Stimulated activated effector memory CD8-positive, alpha-beta T cell treated with anti-CD3 and anti-CD28 coated beads, Interleukin-12 subunit alpha, Interleukin-12 subunit beta, amount 100 ng/mL, for 72 hours (primary cell): ENCODE results near the gene AUTS2.
A peak's percentile ranks its signal among the peaks of the same experiment; 100 is the strongest.

Source experiments
- ATAC-seq: fragments of 150-1000 bp; cut with Tn5 transposase; 2 replicates; pipeline ENCODE4 v1.10.0; 2021
- DNase-seq, 2 donors: peaks; one replicate each; pipeline ENCODE4 v3.0.0; 2021 to 2022; ENCODE audit warnings: low spot score in 2 of 2
- H3K27ac Mint-ChIP-seq: one replicate; pipeline ENCODE4 v1.8.0; 2022; ENCODE audit warnings: mild to moderate bottlenecking, mixed read lengths
- H3K36me3 Mint-ChIP-seq: one replicate; pipeline ENCODE4 v1.8.0; 2022; ENCODE audit warnings: mild to moderate bottlenecking, mixed read lengths
- H3K4me1 Mint-ChIP-seq: one replicate; pipeline ENCODE4 v1.8.0; 2022; ENCODE audit warnings: mixed read lengths
- H3K4me3 Mint-ChIP-seq: one replicate; pipeline ENCODE4 v1.8.0; 2022; ENCODE audit warnings: mild to moderate bottlenecking, mixed read lengths
- H3K9me3 Mint-ChIP-seq: one replicate; pipeline ENCODE4 v1.8.0; 2022; ENCODE audit warnings: mixed read lengths

AUTS2 gene

DNA sequence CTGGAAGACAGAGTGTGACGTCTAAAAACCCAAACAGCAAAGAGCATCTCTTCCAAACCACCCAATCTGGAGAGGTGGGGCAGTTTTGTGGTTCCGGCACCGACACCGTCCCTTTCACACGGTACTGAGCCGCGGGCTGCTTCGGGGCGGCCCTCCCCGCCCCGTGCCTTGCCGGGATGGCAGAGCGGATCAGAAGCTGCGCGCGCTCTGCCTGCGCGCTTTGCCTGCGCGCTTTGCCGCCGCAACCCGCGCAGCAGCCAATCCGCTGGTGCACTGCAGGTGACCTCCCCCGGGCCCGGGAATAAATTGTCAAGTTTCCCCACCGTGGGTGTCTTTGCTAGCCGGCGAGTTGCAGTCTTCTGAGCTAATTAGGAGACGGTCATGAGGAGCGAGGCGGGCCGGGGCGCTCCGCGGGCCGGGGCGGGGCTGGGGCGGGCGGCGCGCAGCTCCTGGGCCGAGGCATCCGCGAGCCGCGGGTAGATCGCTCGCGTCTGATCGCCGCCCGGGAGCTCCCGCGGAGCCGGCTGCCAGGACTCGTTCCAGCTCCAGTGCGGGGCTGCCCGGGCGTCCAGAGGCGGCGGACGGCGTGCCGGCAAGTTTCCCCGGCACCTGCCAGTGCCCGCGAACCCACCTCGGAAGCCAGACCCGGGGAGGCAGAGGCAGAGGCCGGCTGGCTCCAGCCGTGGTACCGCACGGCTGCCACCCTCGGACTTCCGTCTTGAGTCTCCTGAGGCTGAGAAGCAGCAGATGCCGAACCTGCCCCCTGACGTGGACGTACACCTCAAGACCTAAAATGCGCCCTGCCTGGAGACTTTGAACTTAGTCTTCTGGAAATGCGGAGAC lies 997.7 kb downstream of the AUTS2 start:
- Mint-ChIP-seq H3K9me3 (no peaks in the 10 kb centered on the region), H3K36me3 (no peaks in the 10 kb centered on the region), H3K27ac (no peak overlapping the region), H3K4me3 (peak overlapping the region; percentile 68), H3K4me1 (peaks cover 21% of the 10 kb centered on the region)
- ATAC-seq (peak; percentile 82), DNase-seq (peak; percentile 17 to 52)

DNA sequence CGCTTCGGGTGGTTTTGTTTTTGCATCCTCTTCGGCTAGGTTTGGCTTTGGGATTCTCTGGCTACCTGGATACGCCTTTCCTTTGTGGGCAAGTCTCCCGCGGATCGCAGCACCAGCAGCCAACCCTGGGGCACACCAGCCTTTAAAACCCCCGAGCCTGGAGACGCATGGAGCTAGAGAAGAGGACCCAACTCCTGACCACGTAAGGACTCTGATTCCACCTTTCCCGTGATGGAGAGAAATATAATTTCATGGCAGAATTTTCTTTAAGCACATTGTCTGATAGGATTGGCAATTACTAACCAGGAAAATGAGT lies 998.3 kb downstream of the AUTS2 start:
- ATAC-seq (no peak), DNase-seq (no peak)
- Mint-ChIP-seq H3K27ac (no peak overlapping the region), H3K36me3 (no peaks in the 10 kb centered on the region), H3K4me1 (peaks cover 21% of the 10 kb centered on the region), H3K9me3 (no peaks in the 10 kb centered on the region), H3K4me3 (peak overlapping the region; percentile 68)

DNA sequence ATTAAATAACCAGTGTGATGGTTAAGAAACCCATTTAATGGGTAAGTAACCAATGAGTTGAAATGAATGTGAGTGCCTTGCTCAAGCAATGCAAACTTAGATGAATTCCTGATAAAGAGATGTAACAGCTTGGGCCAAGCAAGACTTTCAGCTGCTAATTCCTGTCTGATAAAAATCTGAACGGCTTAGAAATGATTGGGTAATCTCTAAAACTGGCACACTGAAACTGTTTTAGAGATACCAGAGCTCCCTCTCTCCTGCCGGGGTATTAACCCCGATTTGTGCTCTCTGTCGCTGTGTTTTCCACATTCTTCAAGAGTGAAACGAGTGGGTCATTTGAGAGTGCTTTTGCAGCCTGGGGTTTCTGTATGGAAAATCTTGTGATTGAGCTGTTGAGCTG lies 998.8 kb downstream of the AUTS2 start:
- peak overlapping the region; percentile 68 for H3K4me3 Mint-ChIP-seq

DNA sequence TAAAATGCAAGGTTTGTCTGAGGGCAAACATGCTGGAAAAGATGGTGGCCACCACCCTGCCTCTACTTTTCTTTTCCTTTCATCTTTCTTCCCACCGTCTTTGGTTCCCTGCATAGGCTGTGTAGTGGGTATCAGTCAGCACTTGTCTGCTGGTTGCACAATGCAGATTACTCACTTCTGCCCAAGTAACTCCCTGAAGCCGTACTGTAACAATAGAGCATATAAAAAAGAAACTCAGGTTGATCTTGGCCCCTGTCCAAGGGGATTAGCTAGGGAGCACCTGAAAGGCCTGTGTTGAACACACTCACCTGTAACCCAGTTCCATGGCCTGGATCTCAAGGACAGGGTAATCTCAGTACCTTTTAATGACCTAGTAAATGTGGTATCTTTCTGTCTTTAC lies 1000.7 kb downstream of the AUTS2 start:
- H3K9me3 Mint-ChIP-seq: no peaks in the 10 kb centered on the region
- no peak for ATAC-seq
- no peak overlapping the region for H3K4me3 Mint-ChIP-seq
- H3K27ac Mint-ChIP-seq: no peak overlapping the region
- peaks cover 21% of the 10 kb centered on the region for H3K4me1 Mint-ChIP-seq
- no peaks in the 10 kb centered on the region for H3K36me3 Mint-ChIP-seq
- DNase-seq: no peak

More for the DNA sequence above, 998.8 kb downstream of the AUTS2 start:
- Mint-ChIP-seq H3K4me1 (peaks cover 21% of the 10 kb centered on the region), H3K27ac (no peak overlapping the region), H3K9me3 (no peaks in the 10 kb centered on the region), H3K36me3 (no peaks in the 10 kb centered on the region)
- ATAC-seq (no peak), DNase-seq (no peak)

DNA sequence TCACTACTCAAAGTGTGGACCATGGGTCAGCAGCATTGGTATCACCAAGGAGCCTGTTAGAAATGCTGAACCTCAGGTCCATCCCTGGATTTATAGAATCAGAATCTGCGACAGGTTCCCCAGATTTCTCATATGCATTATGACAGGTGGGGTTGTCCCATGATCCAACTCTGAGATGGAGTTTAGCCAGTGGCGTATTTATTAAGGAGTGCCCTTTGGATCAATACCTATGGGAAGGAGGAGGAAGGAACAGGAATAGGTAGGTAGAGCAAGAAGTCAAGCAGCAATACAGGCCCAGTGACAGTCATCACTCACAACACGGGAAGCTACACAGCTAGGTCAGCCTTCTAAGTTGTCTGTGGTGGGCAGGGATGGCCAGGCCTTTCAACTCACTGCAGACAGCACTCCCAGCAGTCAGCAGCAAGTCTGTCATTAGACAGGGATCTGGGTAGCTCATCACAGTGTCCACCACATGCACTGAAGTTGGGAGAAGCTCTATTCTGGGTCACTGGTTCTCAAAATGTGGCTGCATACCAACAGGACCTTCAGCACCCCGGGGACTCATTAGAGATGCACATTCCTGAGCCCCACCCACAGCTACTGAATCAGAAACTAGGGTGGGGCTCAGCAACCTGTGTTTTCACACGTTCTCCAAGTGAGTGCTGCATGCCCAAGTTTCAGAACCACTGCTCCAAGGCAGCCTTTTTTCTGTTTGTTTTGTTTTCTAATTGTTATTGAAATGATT lies 1001.3 kb downstream of the AUTS2 start:
- H3K36me3 Mint-ChIP-seq: no peaks in the 10 kb centered on the region
- H3K4me3 Mint-ChIP-seq: no peak overlapping the region
- ATAC-seq (no peak), DNase-seq (no peak)
- H3K27ac Mint-ChIP-seq: no peak overlapping the region
- no peaks in the 10 kb centered on the region for H3K9me3 Mint-ChIP-seq
- H3K4me1 Mint-ChIP-seq: peaks cover 21% of the 10 kb centered on the region

DNA sequence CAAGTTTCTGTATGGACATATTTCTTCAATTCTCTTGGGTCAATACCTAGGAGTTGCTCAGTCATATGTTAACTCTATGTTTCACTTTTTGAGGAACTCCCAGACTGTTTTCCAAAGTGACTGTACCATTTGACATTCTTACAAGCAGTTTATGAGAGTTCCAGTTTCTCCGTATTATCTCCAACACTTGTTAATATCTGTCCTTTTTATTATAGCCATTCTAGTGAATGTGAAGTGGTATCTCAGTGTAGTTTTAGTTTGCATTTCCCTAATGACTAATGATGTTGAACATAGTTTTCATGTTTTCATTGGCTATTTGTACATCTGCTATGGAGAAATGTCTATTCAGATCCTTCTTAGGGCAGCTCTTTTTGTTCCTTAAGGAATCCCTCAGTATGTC lies 1002.7 kb downstream of the AUTS2 start:
- H3K4me3 Mint-ChIP-seq: no peak overlapping the region
- DNase-seq: no peak
- no peak overlapping the region for H3K27ac Mint-ChIP-seq
- H3K36me3 Mint-ChIP-seq: no peaks in the 10 kb centered on the region
- H3K4me1 Mint-ChIP-seq: peaks cover 15% of the 10 kb centered on the region
- no peaks in the 10 kb centered on the region for H3K9me3 Mint-ChIP-seq
- ATAC-seq: no peak

DNA sequence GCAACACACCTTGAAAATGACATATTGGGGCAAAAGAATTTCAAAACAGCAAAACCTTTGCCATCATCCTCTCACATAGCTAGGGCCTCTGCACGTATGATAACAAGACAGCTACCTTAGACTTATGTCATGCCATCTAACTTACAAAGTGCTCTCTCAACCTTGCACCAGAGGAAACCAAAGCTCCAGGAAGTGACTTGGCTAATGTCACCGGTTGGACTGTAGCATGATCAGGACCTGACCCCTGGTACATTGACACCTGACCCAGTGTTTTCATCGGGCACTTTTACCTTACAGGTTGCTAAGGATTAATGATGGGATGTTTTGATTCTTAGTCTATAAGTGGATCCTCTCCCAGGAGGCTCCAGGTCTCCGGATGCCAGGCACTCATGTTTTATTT lies 1003.8 kb downstream of the AUTS2 start:
- Mint-ChIP-seq H3K4me1 (peaks cover 8% of the 10 kb centered on the region), H3K9me3 (no peaks in the 10 kb centered on the region), H3K4me3 (no peak overlapping the region), H3K36me3 (no peaks in the 10 kb centered on the region), H3K27ac (no peak overlapping the region)
- ATAC-seq: no peak
- no peak for DNase-seq

DNA sequence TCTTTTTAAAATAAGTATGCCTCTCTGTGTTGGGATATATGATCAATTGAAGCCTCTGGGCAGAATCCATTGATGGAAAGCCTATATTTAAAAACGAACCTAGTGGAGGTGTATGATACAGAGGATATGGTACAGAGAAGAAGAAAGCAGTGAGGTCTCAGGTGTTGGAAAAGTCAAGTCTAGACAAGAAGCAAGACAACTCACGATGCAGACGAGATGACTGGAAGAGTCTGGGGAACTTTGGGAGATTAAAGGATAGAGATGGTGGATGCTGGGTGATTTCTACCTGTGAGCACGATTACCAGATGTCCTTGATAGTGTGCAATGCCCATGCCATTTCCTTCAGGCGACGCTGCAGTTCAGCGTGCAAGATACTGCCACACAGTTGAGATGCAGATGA lies 1009.0 kb downstream of the AUTS2 start:
- H3K27ac Mint-ChIP-seq: no peak overlapping the region
- H3K4me1 Mint-ChIP-seq: no peaks in the 10 kb centered on the region
- no peaks in the 10 kb centered on the region for H3K9me3 Mint-ChIP-seq
- DNase-seq (no peak), ATAC-seq (no peak)
- no peaks in the 10 kb centered on the region for H3K36me3 Mint-ChIP-seq
- H3K4me3 Mint-ChIP-seq: no peak overlapping the region

DNA sequence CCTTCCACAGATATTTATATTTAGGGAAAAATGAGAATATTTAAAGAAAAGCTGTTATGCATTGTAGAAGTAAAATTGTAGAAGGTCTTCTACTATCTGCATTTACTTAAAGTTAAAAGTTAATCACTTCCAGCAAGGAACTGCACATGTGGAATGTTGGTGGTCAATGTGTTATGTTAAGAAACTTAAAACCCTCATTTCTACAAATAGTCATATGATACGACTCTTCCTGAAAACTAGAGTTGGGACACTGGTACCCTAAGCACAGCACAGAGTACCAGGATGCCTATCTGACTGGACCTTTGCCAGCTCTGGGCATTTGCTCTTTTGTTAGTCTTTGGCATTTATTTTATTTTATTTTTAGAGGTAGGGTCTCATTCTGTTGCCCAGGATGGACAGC lies 1009.5 kb downstream of the AUTS2 start:
- ATAC-seq (no peak), DNase-seq (no peak)
- H3K9me3 Mint-ChIP-seq: no peaks in the 10 kb centered on the region
- no peak overlapping the region for H3K27ac Mint-ChIP-seq
- H3K36me3 Mint-ChIP-seq: no peaks in the 10 kb centered on the region
- no peak overlapping the region for H3K4me3 Mint-ChIP-seq
- H3K4me1 Mint-ChIP-seq: no peaks in the 10 kb centered on the region

DNA sequence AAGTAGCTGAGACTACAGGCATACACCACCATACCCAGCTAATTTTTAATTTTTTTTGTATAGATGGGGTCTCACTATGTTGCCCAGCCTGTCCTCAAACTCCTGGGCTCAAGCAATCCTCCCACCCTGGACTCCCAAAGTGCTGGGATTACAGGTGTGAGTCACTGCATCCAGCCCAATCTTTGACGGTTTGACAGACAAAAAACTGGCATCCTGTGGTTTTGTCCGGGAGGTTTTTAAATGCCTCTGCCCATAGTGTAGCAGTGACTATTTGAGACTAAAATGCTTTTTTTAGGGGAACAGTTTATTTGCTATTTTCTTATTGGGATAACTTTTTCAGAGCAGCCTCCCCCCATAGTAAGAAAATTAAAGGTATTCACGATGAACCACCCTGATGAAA lies 1010.0 kb downstream of the AUTS2 start:
- no peaks in the 10 kb centered on the region for H3K9me3 Mint-ChIP-seq
- no peak overlapping the region for H3K27ac Mint-ChIP-seq
- DNase-seq (no peak), ATAC-seq (no peak)
- H3K4me1 Mint-ChIP-seq: no peaks in the 10 kb centered on the region
- H3K36me3 Mint-ChIP-seq: no peaks in the 10 kb centered on the region
- H3K4me3 Mint-ChIP-seq: no peak overlapping the region

DNA sequence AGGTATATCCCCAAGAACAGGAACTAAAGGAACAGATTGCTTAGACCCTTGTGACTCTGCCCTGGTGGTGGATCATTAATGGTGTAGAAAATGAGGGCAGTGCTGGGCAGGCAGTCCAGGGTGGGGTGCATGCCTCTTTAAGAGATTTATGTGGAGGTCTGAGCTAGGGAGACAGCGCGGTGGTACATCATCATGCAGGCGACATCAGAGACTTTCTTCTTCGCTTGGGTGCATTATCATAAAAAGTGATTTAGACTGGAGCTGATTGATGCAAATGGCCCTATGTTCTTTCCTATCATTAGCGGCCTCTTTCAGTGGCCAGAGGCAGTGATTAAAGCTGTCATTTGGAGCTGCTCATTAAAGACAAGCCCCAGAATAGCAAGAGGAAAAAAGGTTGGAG lies 1014.5 kb downstream of the AUTS2 start:
- DNase-seq: no peak
- no peak overlapping the region for H3K27ac Mint-ChIP-seq
- no peak overlapping the region for H3K4me3 Mint-ChIP-seq
- no peaks in the 10 kb centered on the region for H3K9me3 Mint-ChIP-seq
- no peaks in the 10 kb centered on the region for H3K36me3 Mint-ChIP-seq
- H3K4me1 Mint-ChIP-seq: no peaks in the 10 kb centered on the region
- ATAC-seq: no peak

DNA sequence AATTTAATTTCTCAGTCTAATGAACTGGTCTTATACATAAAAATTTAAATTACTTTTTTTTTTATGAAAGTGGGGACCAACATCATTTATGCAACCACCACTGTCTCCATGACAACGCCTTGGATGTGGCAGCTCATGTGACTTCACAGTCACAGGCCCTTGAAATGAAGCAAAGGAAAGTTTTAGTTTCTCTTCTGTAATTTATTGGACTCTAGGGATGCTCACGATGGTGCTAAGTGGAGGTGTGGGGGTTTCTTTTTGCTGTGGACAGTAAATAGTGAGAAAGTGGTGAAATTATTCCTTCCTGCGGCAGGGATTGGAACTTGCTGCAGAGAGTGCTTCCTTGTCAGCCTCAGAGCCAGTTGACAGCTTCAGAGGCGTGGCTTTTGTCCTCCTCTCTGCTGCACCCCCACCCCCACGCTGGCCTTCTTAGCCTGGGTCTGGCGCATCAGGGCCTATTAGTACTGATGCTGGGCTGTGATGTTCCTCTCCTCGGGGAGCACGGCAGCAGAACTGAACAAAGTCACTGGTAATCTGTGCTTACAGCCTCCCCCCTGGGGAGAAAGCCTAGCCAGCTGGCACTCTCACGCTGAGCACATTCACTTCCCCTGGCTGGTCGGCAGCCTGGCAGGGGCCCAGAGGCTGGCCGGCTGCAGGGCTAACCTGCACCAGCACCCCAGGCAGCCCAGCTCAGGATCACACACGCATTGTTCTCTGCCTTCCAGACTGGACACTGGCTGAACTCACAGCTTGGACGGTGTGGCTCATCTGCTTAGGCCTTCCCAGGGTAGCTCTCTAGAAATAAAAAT lies 1016.2 kb downstream of the AUTS2 start:
- no peak overlapping the region for H3K4me3 Mint-ChIP-seq
- ATAC-seq (no peak), DNase-seq (no peak)
- H3K36me3 Mint-ChIP-seq: no peaks in the 10 kb centered on the region
- no peak overlapping the region for H3K27ac Mint-ChIP-seq
- no peaks in the 10 kb centered on the region for H3K4me1 Mint-ChIP-seq
- no peaks in the 10 kb centered on the region for H3K9me3 Mint-ChIP-seq

DNA sequence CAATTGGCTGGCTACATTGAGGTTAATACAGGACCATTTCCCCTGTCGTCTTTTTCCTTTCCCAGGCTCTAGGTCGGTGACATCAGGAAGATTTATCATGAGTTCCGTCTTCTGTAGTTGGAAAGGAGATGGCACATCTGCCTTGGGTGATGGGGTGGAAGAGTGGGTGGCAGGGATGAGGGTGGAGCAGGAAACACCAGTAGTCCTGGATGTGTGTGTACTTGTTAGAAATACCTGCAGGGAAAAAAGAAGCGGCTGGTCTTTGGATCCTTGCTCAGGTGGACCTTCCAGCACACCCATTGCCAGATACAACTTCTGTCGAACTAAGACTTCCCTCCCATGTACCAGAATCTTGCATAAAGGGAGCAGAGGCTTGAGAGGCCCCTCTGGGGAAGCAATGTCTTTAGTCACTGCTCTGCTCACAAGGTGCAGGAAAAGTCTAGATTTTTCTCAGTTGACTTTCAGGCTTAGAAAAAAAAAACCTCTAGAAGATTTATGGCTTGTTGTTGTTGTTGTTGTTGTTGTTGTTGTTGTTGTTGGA lies 1016.9 kb downstream of the AUTS2 start:
- no peak overlapping the region for H3K4me3 Mint-ChIP-seq
- no peak for DNase-seq
- ATAC-seq: no peak
- H3K36me3 Mint-ChIP-seq: no peaks in the 10 kb centered on the region
- no peaks in the 10 kb centered on the region for H3K9me3 Mint-ChIP-seq
- no peak overlapping the region for H3K27ac Mint-ChIP-seq
- no peaks in the 10 kb centered on the region for H3K4me1 Mint-ChIP-seq

DNA sequence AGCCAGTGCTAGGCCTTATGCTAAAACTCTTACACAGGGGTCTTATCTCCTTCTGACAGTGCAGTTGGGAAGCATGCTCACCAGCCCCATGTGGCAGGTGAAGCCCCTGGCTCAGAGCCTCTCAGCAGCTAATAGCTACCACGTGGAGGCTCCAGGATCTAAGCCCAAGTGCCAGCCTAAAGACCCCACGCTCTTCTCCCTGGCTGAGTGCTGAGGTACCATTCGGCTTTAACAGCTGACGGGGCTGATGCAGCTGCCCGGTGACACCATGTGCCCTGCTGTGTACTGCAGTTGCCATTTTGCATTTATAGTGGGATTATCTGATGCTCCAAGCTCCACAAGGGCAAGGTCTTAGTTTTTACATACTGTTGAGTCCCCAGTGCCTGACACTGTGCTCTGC lies 1017.9 kb downstream of the AUTS2 start:
- Mint-ChIP-seq H3K4me1 (no peaks in the 10 kb centered on the region), H3K4me3 (no peak overlapping the region), H3K36me3 (no peaks in the 10 kb centered on the region), H3K9me3 (no peaks in the 10 kb centered on the region), H3K27ac (no peak overlapping the region)
- DNase-seq: no peak
- no peak for ATAC-seq

DNA sequence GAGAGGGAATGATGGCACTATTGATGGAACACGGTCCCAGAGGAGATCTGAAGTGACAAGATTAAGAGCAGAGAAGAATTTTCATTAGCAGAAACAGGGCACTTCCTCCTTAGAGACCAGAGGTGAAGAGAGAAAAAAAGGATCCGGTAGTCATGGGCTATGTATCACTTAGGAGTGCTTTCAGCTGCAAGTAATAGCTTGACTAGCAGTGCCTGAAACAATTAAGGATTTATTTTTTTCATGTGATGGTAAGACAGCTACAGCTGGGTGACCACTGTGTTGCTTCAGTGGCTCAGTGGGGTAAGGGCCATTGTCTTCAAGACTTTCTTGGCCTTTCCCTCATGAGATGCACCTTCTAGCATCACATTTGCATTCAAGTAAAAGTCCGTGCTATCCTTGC lies 1018.5 kb downstream of the AUTS2 start:
- H3K9me3 Mint-ChIP-seq: no peaks in the 10 kb centered on the region
- no peak overlapping the region for H3K4me3 Mint-ChIP-seq
- H3K36me3 Mint-ChIP-seq: no peaks in the 10 kb centered on the region

More for the DNA sequence above, 1018.5 kb downstream of the AUTS2 start:
- Mint-ChIP-seq H3K4me1 (no peaks in the 10 kb centered on the region), H3K27ac (no peak overlapping the region)
- DNase-seq (no peak), ATAC-seq (no peak)
